Glutamatergic neuron (in vitro differentiated cells): ENCODE data around the gene EIF2B2. TPM values are rescaled to one million over a fixed set of nuclear protein-coding genes. Genes with fewer than 3 reads are reported as not detected.
A peak's percentile ranks its signal among the peaks of the same experiment; 100 is the strongest.

Experiments used
- DNase-seq: peaks from one replicate; pipeline ENCODE4 v3.0.0; 2022
- H3K27ac Mint-ChIP-seq: one replicate; pipeline ENCODE4 v1.8.0; 2020; ENCODE audit warnings: mild to moderate bottlenecking, mixed read lengths, inconsistent platforms; ENCODE audit not compliant: unreplicated experiment
- H3K27me3 Mint-ChIP-seq: one replicate; pipeline ENCODE4 v1.8.0; 2020; ENCODE audit warnings: mild to moderate bottlenecking, moderate library complexity, mixed read lengths, inconsistent platforms; ENCODE audit not compliant: unreplicated experiment
- H3K36me3 Mint-ChIP-seq: one replicate; pipeline ENCODE4 v1.8.0; 2020; ENCODE audit warnings: mild to moderate bottlenecking, mixed read lengths, inconsistent platforms; ENCODE audit not compliant: unreplicated experiment
- H3K4me1 Mint-ChIP-seq: one replicate; pipeline ENCODE4 v1.8.0; 2020; ENCODE audit warnings: mild to moderate bottlenecking, low read depth, mixed read lengths, inconsistent platforms; ENCODE audit not compliant: unreplicated experiment
- H3K4me3 Mint-ChIP-seq: one replicate; pipeline ENCODE4 v1.8.0; 2020; ENCODE audit warnings: mild to moderate bottlenecking, mixed read lengths, inconsistent platforms; ENCODE audit not compliant: unreplicated experiment
- H3K9me3 Mint-ChIP-seq: one replicate; pipeline ENCODE4 v1.8.0; 2020; ENCODE audit warnings: mild to moderate bottlenecking, moderate library complexity, mixed read lengths, inconsistent platforms; ENCODE audit not compliant: unreplicated experiment
- total RNA-seq: library from RNA; stranded (reverse); fragmentation: NEBNext Ultra II Directional; extraction: Animal tissue kit (Norgen Biotek cat#: 25700); gene quantifications from one replicate; pipeline ENCODE4 v1.2.1, GENCODE V29; 2021; ENCODE audit not compliant: unreplicated experiment
- TF ChIP-seq, protein P1 (sequence below): fragments of 200-600 bp; sonication (generic); IDR thresholded peaks from one replicate; pipeline ENCODE4 v1.5.0; 2021; ENCODE audit not compliant: partially characterized antibody, unreplicated experiment

The EIF2B2 gene
- total RNA-seq, 1 donor from 2014 or later, result 39.6 TPM

DNA sequence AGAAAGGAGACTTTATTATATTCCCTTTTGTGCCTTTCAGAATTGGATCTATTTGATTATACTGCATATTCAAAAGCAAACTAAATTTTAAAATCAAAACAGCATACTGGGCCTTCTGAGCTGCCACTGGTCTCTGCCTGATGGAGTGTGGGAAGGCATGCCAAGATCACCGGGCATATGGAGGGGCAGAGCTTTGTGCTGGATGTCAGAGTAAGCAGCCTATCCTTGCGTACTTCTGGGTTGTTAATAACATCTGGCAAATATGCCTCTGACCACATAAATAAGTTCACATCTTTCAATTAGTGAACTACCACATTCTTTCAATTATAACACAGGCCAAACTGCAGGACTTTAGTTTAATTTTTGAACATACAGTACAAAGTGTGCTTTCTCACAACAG lies 30.2 kb downstream of the EIF2B2 start:
- TF ChIP-seq, protein P1, sequence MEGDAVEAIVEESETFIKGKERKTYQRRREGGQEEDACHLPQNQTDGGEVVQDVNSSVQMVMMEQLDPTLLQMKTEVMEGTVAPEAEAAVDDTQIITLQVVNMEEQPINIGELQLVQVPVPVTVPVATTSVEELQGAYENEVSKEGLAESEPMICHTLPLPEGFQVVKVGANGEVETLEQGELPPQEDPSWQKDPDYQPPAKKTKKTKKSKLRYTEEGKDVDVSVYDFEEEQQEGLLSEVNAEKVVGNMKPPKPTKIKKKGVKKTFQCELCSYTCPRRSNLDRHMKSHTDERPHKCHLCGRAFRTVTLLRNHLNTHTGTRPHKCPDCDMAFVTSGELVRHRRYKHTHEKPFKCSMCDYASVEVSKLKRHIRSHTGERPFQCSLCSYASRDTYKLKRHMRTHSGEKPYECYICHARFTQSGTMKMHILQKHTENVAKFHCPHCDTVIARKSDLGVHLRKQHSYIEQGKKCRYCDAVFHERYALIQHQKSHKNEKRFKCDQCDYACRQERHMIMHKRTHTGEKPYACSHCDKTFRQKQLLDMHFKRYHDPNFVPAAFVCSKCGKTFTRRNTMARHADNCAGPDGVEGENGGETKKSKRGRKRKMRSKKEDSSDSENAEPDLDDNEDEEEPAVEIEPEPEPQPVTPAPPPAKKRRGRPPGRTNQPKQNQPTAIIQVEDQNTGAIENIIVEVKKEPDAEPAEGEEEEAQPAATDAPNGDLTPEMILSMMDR, result no peak
- no peaks in the 10 kb centered on the region for H3K9me3 Mint-ChIP-seq
- no peaks in the 10 kb centered on the region for H3K4me1 Mint-ChIP-seq
- no peaks in the 10 kb centered on the region for H3K36me3 Mint-ChIP-seq
- DNase-seq, result no peak
- H3K27ac Mint-ChIP-seq, result no peak overlapping the region
- H3K27me3 Mint-ChIP-seq, result no peaks in the 10 kb centered on the region
- no peak overlapping the region for H3K4me3 Mint-ChIP-seq

GRCh38 chr14:75040507-75040906 lies 37.8 kb downstream of the EIF2B2 start:
- no peaks in the 10 kb centered on the region for H3K27me3 Mint-ChIP-seq
- DNase-seq, result no peak
- peaks cover 3% of the 10 kb centered on the region for H3K4me1 Mint-ChIP-seq
- H3K27ac Mint-ChIP-seq, result no peak overlapping the region
- no peaks in the 10 kb centered on the region for H3K36me3 Mint-ChIP-seq
- H3K4me3 Mint-ChIP-seq, result no peak overlapping the region
- TF ChIP-seq, protein P1, result no peak
- H3K9me3 Mint-ChIP-seq, result no peaks in the 10 kb centered on the region

DNA sequence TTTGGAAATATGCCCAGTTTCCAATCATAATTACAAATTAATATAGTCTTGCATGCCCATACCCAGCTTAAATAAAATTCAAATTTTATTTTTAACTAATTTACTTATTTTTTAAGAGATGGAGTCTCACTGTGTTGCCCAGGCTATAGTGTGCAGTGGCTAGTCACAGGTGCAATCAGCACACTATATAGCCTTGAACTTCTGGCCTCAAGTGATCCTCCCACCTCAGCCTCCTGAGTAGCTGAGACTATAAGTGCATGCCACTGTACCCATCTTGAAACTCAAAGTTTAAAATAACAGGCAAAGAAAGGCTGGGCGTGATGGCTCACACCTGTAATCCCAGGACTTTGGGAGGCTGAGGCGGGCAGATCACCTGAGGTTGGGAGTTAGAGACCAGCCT lies 38.2 kb downstream of the EIF2B2 start:
- no peaks in the 10 kb centered on the region for H3K27me3 Mint-ChIP-seq
- no peak overlapping the region for H3K27ac Mint-ChIP-seq
- no peak for DNase-seq
- H3K36me3 Mint-ChIP-seq, result no peaks in the 10 kb centered on the region
- H3K4me1 Mint-ChIP-seq, result peaks cover 3% of the 10 kb centered on the region
- no peak overlapping the region for H3K4me3 Mint-ChIP-seq
- TF ChIP-seq, protein P1, result no peak
- H3K9me3 Mint-ChIP-seq, result no peaks in the 10 kb centered on the region

DNA sequence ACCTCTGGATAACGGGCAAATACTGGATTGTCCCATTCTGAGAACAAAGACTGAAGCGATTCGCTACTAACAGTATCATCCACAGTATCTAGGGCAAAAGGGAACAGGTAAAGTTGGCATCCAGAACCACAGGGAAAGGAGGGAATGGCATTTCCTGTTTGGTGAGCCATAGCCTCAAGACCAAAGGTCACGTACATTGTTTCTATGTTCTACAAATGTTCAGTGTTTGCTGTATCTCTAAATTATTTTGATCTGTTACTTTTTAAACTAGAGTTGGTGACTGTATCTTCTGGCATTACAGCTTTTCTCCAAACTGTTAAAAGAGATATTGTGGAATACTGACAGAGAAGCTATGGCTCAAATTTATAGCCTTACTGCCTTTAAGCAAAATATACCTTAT lies 38.9 kb downstream of the EIF2B2 start:
- H3K36me3 Mint-ChIP-seq, result no peaks in the 10 kb centered on the region
- peaks cover 3% of the 10 kb centered on the region for H3K4me1 Mint-ChIP-seq
- H3K4me3 Mint-ChIP-seq, result no peak overlapping the region
- no peak for DNase-seq
- no peaks in the 10 kb centered on the region for H3K27me3 Mint-ChIP-seq
- no peaks in the 10 kb centered on the region for H3K9me3 Mint-ChIP-seq
- TF ChIP-seq, protein P1, result no peak
- H3K27ac Mint-ChIP-seq, result no peak overlapping the region

DNA sequence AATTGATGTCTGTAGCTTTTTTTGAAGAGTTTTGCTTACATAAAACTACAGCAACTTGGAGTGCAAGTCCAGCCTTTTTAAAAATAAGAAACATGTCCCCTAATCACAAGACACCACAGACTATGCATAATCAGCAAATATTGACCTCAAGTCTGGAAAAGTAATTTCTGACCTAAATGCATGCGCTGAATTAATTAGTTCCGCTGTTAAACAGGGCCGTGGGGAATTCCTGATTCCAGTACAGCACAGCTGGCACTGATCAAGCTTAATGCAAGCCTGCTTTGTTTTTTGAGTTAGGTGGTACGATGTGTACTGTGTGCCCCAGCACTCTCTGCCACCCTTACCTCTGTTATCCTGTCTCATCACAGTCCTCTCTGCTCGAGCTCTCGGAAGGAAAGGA lies 39.3 kb downstream of the EIF2B2 start:
- H3K4me3 Mint-ChIP-seq, result no peak overlapping the region

More for the DNA sequence above, 39.3 kb downstream of the EIF2B2 start:
- TF ChIP-seq, protein P1, result no peak
- Mint-ChIP-seq H3K36me3 (no peaks in the 10 kb centered on the region), H3K4me1 (peaks cover 3% of the 10 kb centered on the region), H3K27ac (no peak overlapping the region), H3K9me3 (no peaks in the 10 kb centered on the region), H3K27me3 (no peaks in the 10 kb centered on the region)
- peak; percentile 32 for DNase-seq
